Fibroblast of lung (primary cell): Measurements from ENCODE around the gene FOXRED1. TPM values are rescaled to one million over a fixed set of nuclear protein-coding genes. Genes with fewer than 3 reads are reported as not detected.

Experiments
- DNase-seq, 2 donors: peaks; one replicate each; pipeline versions ENCODE4 v3.0.0 to v3.0.0-alpha.2; 2010; ENCODE audit warnings: low read depth in 2 of 2
- H2AFZ ChIP-seq: 2 replicates; pipeline ENCODE4 v1.5.1; 2012; ENCODE audit warnings: low read length, control low read depth, inconsistent platforms
- H3K27ac ChIP-seq: 2 replicates; pipeline ENCODE4 v1.5.1; 2011; ENCODE audit warnings: low read length, control low read depth; ENCODE audit not compliant: insufficient read depth
- H3K27me3 ChIP-seq: 2 replicates; pipeline ENCODE4 v1.5.1; 2011; ENCODE audit warnings: mild to moderate bottlenecking, low read length; ENCODE audit not compliant: control insufficient read depth, insufficient read depth
- H3K36me3 ChIP-seq: 2 replicates; pipeline ENCODE4 v1.5.1; 2011; ENCODE audit warnings: low read length; ENCODE audit not compliant: control insufficient read depth, insufficient read depth
- H3K4me1 ChIP-seq: 2 replicates; pipeline ENCODE4 v1.5.1; 2011; ENCODE audit warnings: low read length; ENCODE audit not compliant: control insufficient read depth, insufficient read depth; ENCODE audit errors: extremely low read depth
- H3K4me2 ChIP-seq: 2 replicates; pipeline ENCODE4 v1.5.1; 2011; ENCODE audit warnings: low read length, control low read depth; ENCODE audit not compliant: insufficient read depth; ENCODE audit errors: extremely low read depth
- H3K4me3 ChIP-seq, 4 experiments: fragments of 200-600 bp in 1 of 4; sonication (generic) in 1 of 4; replicated peaks in 1 of 4; 2 replicates each; pipeline ENCODE4 v1.5.1; 2011 to 2016; ENCODE audit warnings: low read length in 4 of 4, low read depth in 3 of 4, mild to moderate bottlenecking in 3 of 4, control low read depth in 2 of 4, inconsistent platforms in 1 of 4, mixed read lengths in 1 of 4; ENCODE audit not compliant: insufficient read depth in 1 of 4; ENCODE audit errors: control extremely low read depth in 1 of 4
- H3K79me2 ChIP-seq: 2 replicates; pipeline ENCODE4 v1.5.1; 2012; ENCODE audit warnings: mild to moderate bottlenecking, low read length, inconsistent platforms; ENCODE audit not compliant: control insufficient read depth, insufficient read depth
- H3K9ac ChIP-seq: 2 replicates; pipeline ENCODE4 v1.5.1; 2011; ENCODE audit warnings: mild to moderate bottlenecking, low read length, control low read depth; ENCODE audit not compliant: insufficient read depth
- H3K9me3 ChIP-seq: 2 replicates; pipeline ENCODE4 v1.5.1; 2012; ENCODE audit warnings: low read depth, low read length; ENCODE audit not compliant: control insufficient read depth, insufficient read depth
- H4K20me1 ChIP-seq: 2 replicates; pipeline ENCODE4 v1.5.1; 2011; ENCODE audit warnings: low read length; ENCODE audit not compliant: control insufficient read depth, insufficient read depth; ENCODE audit errors: extremely low read depth
- CTCF ChIP-seq, 2 donors: IDR thresholded peaks in 1 of 2; conservative IDR thresholded peaks in 1 of 2; 1 replicate in 1 of 2; 2 replicates in 1 of 2; pipeline ENCODE4 v1.5.1; 2011 to 2012; ENCODE audit warnings: low read length in 2 of 2, control low read depth in 1 of 2, inconsistent platforms in 1 of 2, low read depth in 1 of 2, mild to moderate bottlenecking in 1 of 2
- EZH2 ChIP-seq: IDR thresholded peaks from 2 replicates; pipeline ENCODE4 v1.5.1; 2012; ENCODE audit warnings: low read length, control low read depth, mild to moderate bottlenecking; ENCODE audit errors: missing control alignments
- polyA plus RNA-seq, 2 donors: library from polyadenylated mRNA; depleted of rRNA in 1 of 2; stranded (reverse) in 1 of 2; unstranded in 1 of 2; fragments of >200 nt; gene quantifications; 2 replicates each; pipeline ENCODE4 v1.2.1, GENCODE V29; 2011 to 2012; ENCODE audit warnings: missing spikeins in 1 of 2
- total RNA-seq: library from RNA; depleted of rRNA; stranded (reverse); fragments of >200 nt; gene quantifications from 2 replicates; pipeline ENCODE4 v1.2.1, GENCODE V29; 2014

Gene FOXRED1
- total and polyA plus RNA-seq, 2 donors (not counting 1 experiment from before 2014, with no cell fraction given): 8.6 to 8.8 TPM

GRCh38 chr11:126277780-126278179 is 8.8 kb downstream of the FOXRED1 start:
- peaks cover 4% of the 10 kb centered on the region for H3K4me1 ChIP-seq
- no peak overlapping the region for H3K4me2 ChIP-seq
- H3K9ac ChIP-seq: no peak overlapping the region
- peaks cover 11% of the 10 kb centered on the region for H3K36me3 ChIP-seq
- no peaks in the 10 kb centered on the region for H3K9me3 ChIP-seq
- no peaks in the 10 kb centered on the region for H3K79me2 ChIP-seq
- no peaks in the 10 kb centered on the region for H4K20me1 ChIP-seq
- H3K4me3 ChIP-seq: no peak overlapping the region
- TF ChIP-seq EZH2: no peak
- TF ChIP-seq CTCF (conservative IDR thresholded peaks at IDR 0.05 in 1 of 2, IDR thresholded peaks at IDR 0.05 in 1 of 2; ENCODE audit: low read depth in 1 of 2, low read length in 2 of 2): no peak
- H3K27ac ChIP-seq: no peak overlapping the region
- H2AFZ ChIP-seq: no peak overlapping the region
- H3K27me3 ChIP-seq: no peaks in the 10 kb centered on the region
- DNase-seq: no peak

GRCh38 chr11:126279191-126279590 is 10.2 kb downstream of the FOXRED1 start:
- H4K20me1 ChIP-seq: no peaks in the 10 kb centered on the region
- H3K9me3 ChIP-seq: no peaks in the 10 kb centered on the region
- H3K4me3 ChIP-seq: no peak overlapping the region
- no peaks in the 10 kb centered on the region for H3K27me3 ChIP-seq
- no peak for DNase-seq
- peaks cover 4% of the 10 kb centered on the region for H3K4me1 ChIP-seq
- no peak overlapping the region for H3K27ac ChIP-seq
- no peak overlapping the region for H3K4me2 ChIP-seq
- H3K9ac ChIP-seq: no peak overlapping the region
- H2AFZ ChIP-seq: no peak overlapping the region
- no peaks in the 10 kb centered on the region for H3K79me2 ChIP-seq
- peaks cover 9% of the 10 kb centered on the region for H3K36me3 ChIP-seq
- no peak for TF ChIP-seq EZH2
- TF ChIP-seq CTCF (conservative IDR thresholded peaks at IDR 0.05 in 1 of 2, IDR thresholded peaks at IDR 0.05 in 1 of 2; ENCODE audit: low read depth in 1 of 2, low read length in 2 of 2): no peak

GRCh38 chr11:126280595-126280994 is 11.6 kb downstream of the FOXRED1 start:
- TF ChIP-seq CTCF (conservative IDR thresholded peaks at IDR 0.05 in 1 of 2, IDR thresholded peaks at IDR 0.05 in 1 of 2; ENCODE audit: low read depth in 1 of 2, low read length in 2 of 2) (no peak), EZH2 (no peak)
- no peak overlapping the region for H2AFZ ChIP-seq

More at GRCh38 chr11:126280595-126280994, 11.6 kb downstream of the FOXRED1 start:
- H4K20me1 ChIP-seq: no peaks in the 10 kb centered on the region
- peaks cover 4% of the 10 kb centered on the region for H3K36me3 ChIP-seq
- H3K4me3 ChIP-seq: no peak overlapping the region
- no peaks in the 10 kb centered on the region for H3K79me2 ChIP-seq
- no peak overlapping the region for H3K9ac ChIP-seq
- no peaks in the 10 kb centered on the region for H3K27me3 ChIP-seq
- no peaks in the 10 kb centered on the region for H3K9me3 ChIP-seq
- no peak overlapping the region for H3K4me2 ChIP-seq
- H3K27ac ChIP-seq: no peak overlapping the region
- H3K4me1 ChIP-seq: peaks cover 7% of the 10 kb centered on the region
- no peak for DNase-seq
